CD14-positive monocyte (primary cell): ENCODE data around the gene ZDHHC8. TPM values are rescaled to one million over a fixed set of nuclear protein-coding genes. Genes with fewer than 3 reads are reported as not detected.

ENCODE experiments used
- DNase-seq, 3 donors: peaks; one replicate each; pipeline ENCODE4 v3.0.0-alpha.2; 2011 to 2022
- H2AFZ ChIP-seq: 2 replicates; pipeline ENCODE4 v1.6.0; 2012; ENCODE audit warnings: mild to moderate bottlenecking, low read depth, low read length, inconsistent platforms; ENCODE audit not compliant: insufficient read depth, poor library complexity, severe bottlenecking
- H3K27ac ChIP-seq, 2 donors: 1 replicate in 1 of 2; 2 replicates in 1 of 2; pipeline ENCODE4 v1.5.1; 2012 to 2013; ENCODE audit warnings: low read length in 2 of 2, control low read depth in 1 of 2, inconsistent platforms in 1 of 2, low read depth in 1 of 2, mild to moderate bottlenecking in 1 of 2
- H3K27me3 ChIP-seq, 2 donors: one replicate each; pipeline versions ENCODE4 v1.6.0 to v1.6.1; 2011 to 2013; ENCODE audit warnings: low read length in 2 of 2; ENCODE audit not compliant: control insufficient read depth in 2 of 2, insufficient read depth in 2 of 2
- H3K36me3 ChIP-seq, 2 donors: replicated peaks in 1 of 2; 1 replicate in 1 of 2; 2 replicates in 1 of 2; pipeline versions ENCODE4 v1.5.1 to v1.6.1; 2012 to 2013; ENCODE audit warnings: low read length in 2 of 2, control low read depth in 1 of 2, inconsistent platforms in 1 of 2, mild to moderate bottlenecking in 1 of 2; ENCODE audit not compliant: insufficient read depth in 2 of 2, control insufficient read depth in 1 of 2
- H3K4me1 ChIP-seq, 2 donors: 1 replicate in 1 of 2; 2 replicates in 1 of 2; pipeline versions ENCODE4 v1.5.1 to v1.6.1; 2012 to 2013; ENCODE audit warnings: low read length in 2 of 2, control low read depth in 1 of 2, inconsistent platforms in 1 of 2, mild to moderate bottlenecking in 1 of 2, moderate library complexity in 1 of 2; ENCODE audit not compliant: insufficient read depth in 2 of 2, control insufficient read depth in 1 of 2
- H3K4me2 ChIP-seq: replicated peaks from 2 replicates; pipeline ENCODE3; 2012; ENCODE audit warnings: low read length, moderate library complexity, mild to moderate bottlenecking; ENCODE audit not compliant: poor library complexity, severe bottlenecking; ENCODE audit errors: extremely low read depth
- H3K4me3 ChIP-seq, 3 experiments: fragments of 200-600 bp in 1 of 3; sonication (generic) in 1 of 3; replicated peaks in 1 of 3; 1 replicate in 2 of 3; 2 replicates in 1 of 3; pipeline ENCODE4 v1.5.1; 2011 to 2013; ENCODE audit warnings: low read length in 3 of 3, mild to moderate bottlenecking in 3 of 3, control low read depth in 2 of 3, low read depth in 2 of 3, inconsistent platforms in 1 of 3, moderate library complexity in 1 of 3
- H3K79me2 ChIP-seq: 2 replicates; pipeline ENCODE4 v1.6.0; 2012; ENCODE audit warnings: mild to moderate bottlenecking, control low read depth, inconsistent platforms, low read length, moderate library complexity; ENCODE audit not compliant: insufficient read depth
- H3K9ac ChIP-seq: 2 replicates; pipeline ENCODE4 v1.6.0; 2017; ENCODE audit warnings: low read length, mild to moderate bottlenecking; ENCODE audit not compliant: insufficient read depth, poor library complexity, severe bottlenecking
- H3K9me3 ChIP-seq, 2 donors: replicated peaks in 1 of 2; 1 replicate in 1 of 2; 2 replicates in 1 of 2; pipeline versions ENCODE4 v1.5.1 to v1.6.1; 2012 to 2013; ENCODE audit warnings: low read length in 2 of 2, control low read depth in 1 of 2; ENCODE audit not compliant: control insufficient read depth in 1 of 2, insufficient read depth in 1 of 2
- H4K20me1 ChIP-seq: 2 replicates; pipeline ENCODE4 v1.6.0; 2012; ENCODE audit warnings: mild to moderate bottlenecking, low read length, control low read depth, moderate library complexity; ENCODE audit not compliant: insufficient read depth
- H3K27ac Mint-ChIP-seq, 7 donors: one replicate each; pipeline ENCODE4 v1.8.0; 2020; ENCODE audit warnings: mild to moderate bottlenecking in 7 of 7, mixed read lengths in 7 of 7, moderate library complexity in 6 of 7, inconsistent platforms in 2 of 7
- H3K27me3 Mint-ChIP-seq, 3 donors: one replicate each; pipeline ENCODE4 v1.8.0; 2021 to 2022; ENCODE audit warnings: low read depth in 3 of 3, mild to moderate bottlenecking in 3 of 3, mixed read lengths in 3 of 3, moderate library complexity in 3 of 3, inconsistent platforms in 1 of 3
- H3K36me3 Mint-ChIP-seq, 2 donors: one replicate each; pipeline ENCODE4 v1.8.0; 2020; ENCODE audit warnings: mixed read lengths in 2 of 2, inconsistent platforms in 1 of 2, mild to moderate bottlenecking in 1 of 2
- H3K4me1 Mint-ChIP-seq: one replicate; pipeline ENCODE4 v1.8.0; 2020; ENCODE audit warnings: mild to moderate bottlenecking, mixed read lengths
- H3K4me3 Mint-ChIP-seq, 2 donors: one replicate each; pipeline ENCODE4 v1.8.0; 2020; ENCODE audit warnings: mild to moderate bottlenecking in 2 of 2, mixed read lengths in 2 of 2, moderate library complexity in 1 of 2
- H3K9me3 Mint-ChIP-seq, 7 donors: one replicate each; pipeline ENCODE4 v1.8.0; 2020 to 2022; ENCODE audit warnings: mixed read lengths in 7 of 7, mild to moderate bottlenecking in 6 of 7, moderate library complexity in 6 of 7, inconsistent platforms in 2 of 7
- CTCF ChIP-seq: fragments of 200-600 bp; IDR thresholded peaks from one replicate; pipeline ENCODE4 v1.8.0; 2022; ENCODE audit warnings: antibody characterized with exemption, mild to moderate bottlenecking
- WGBS: methylation state at CpG from one replicate; pipeline ENCODE4 v1.1.5; 2013; ENCODE audit warnings: missing lambda C conversion rate; ENCODE audit not compliant: insufficient coverage; 5-methylcytosine and 5-hydroxymethylcytosine counted together
- intact Hi-C, 2 donors: fragments of 100-400 bp; cut with micrococcal nuclease; formaldehyde crosslinking; loops; one replicate each; pipeline versions ENCODE4 v1.15.0 to v1.15.1; 2023
- polyA plus RNA-seq, 3 donors: library from polyadenylated mRNA; depleted of rRNA in 1 of 3; unstranded in 2 of 3; stranded (reverse) in 1 of 3; fragments of 300-500 nt in 2 of 3; fragments of >200 nt in 1 of 3; fragmentation: Illumina TruSeq in 2 of 3; gene quantifications; 1 replicate in 2 of 3; 2 replicates in 1 of 3; pipeline ENCODE4 v1.2.3, GENCODE V29; 2012 to 2021

Gene ZDHHC8
- polyA plus RNA-seq, 3 donors: 0.73 to 76.3 (median 1.1) TPM

DNA sequence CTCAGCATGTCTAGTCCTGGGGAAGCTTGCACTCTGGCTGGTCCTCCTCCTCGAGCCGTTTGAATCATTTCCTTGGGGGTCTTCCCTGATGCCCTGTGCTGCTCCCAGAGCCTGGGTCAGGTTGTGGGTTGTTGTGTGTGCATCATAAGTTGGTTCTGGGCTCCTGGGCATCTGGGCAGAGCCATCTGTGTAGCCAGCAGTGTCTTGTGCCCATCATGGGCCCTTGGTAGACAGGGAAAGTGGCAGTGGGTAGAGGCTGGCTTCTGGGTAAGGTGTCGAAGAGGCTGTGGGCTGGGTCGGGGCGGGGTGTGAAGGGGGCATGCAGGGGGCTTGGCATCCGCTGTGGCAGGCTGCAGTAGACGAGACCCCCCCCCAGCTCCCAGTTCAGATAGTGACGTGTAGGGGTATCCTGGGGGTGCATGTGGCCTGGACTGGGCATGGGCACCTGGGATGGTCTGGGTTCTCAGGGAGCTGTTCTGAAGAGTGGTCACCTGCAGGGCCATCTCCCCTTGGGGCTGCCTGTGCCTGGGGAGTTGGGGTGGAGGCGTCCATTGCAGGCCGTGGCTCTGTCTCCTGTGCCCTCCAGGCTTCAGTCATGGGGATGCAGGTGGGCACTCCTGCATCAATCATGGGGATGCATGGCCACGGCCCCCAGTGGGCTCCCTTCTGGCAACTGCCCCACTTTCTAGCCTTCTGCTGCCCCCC, 7.4 kb upstream of the ZDHHC8 start:
- H3K9me3 Mint-ChIP-seq: no peaks in the 10 kb centered on the region
- H3K27ac Mint-ChIP-seq: peak overlapping the region in 4 of 7 donors; percentile 14 to 76 (median 42)
- no peak for DNase-seq
- Histone ChIP-seq H3K4me1 (peaks cover 0 to 1% of the 10 kb centered on the region in 2 donors), H2AFZ (no peak overlapping the region), H3K27me3 (no peaks in the 10 kb centered on the region), H3K4me3 (no peak overlapping the region), H3K27ac (peak overlapping the region in 1 of 2 donors; percentile 20), H3K4me2 (no peak overlapping the region), H3K9me3 (no peaks in the 10 kb centered on the region), H3K79me2 (peaks cover 43% of the 10 kb centered on the region), H4K20me1 (peaks cover 12% of the 10 kb centered on the region), H3K9ac (no peak overlapping the region), H3K36me3 (peaks cover 39 to 74% of the 10 kb centered on the region in 2 donors)
- WGBS: 92% methylated on average over 4 of the region's 11 CpGs
- intact Hi-C loops: no loop called here
- peaks cover 5% of the 10 kb centered on the region for H3K4me1 Mint-ChIP-seq
- H3K27me3 Mint-ChIP-seq: no peaks in the 10 kb centered on the region
- H3K36me3 Mint-ChIP-seq: peaks cover 50 to 83% of the 10 kb centered on the region in 2 donors
- no peak overlapping the region for H3K4me3 Mint-ChIP-seq
- TF ChIP-seq CTCF: no peak

DNA sequence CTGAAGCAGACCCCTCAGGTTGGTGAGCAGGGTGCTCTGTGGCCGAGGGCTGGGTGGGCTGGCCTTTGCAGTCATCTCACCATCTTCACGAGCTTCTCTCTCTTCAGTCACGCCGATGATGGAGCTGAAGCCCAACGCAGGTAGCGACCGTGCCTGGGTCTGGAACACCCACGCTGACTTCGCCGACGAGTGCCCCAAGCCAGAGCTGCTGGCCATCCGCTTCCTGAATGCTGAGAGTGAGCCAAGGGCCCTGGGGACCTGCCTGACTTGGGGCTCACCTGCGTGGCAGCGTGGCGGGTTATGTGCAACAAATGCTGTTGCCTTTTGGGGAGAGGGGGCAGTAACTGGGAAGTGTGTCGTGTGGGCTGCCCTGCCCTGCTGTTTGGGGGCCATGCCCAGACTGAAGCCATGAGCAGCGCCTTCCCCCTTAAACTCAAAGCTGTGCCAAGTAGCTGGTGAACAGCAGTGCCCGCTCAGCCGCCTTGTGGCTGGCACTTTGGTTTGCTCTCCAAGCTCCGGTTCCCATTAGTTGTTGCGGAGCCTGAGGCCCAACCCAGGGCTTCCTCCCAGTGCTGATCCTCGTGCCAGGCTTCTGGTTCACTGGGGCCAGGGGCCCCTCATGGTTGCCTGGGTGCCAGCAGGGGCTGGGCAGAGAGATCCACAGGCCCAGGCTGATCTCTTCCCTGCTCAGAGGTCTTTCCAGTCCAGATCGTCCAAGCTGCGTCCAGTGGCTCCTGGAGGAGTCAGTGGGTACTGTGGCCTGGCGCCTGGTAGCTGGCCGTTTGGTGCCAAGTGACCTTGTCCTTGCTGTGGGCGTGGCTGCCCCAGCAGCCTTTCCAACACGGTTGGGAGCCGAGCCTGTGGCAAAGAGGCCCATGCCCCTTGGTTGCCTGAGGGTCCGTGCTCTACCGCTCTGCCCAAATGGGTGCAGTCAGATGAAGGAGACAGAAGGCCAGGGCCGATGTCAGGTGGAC, 6.1 kb upstream of the ZDHHC8 start:
- Mint-ChIP-seq H3K4me3 (no peak overlapping the region), H3K27ac (peak overlapping the region in 1 of 7 donors; percentile 32), H3K9me3 (no peaks in the 10 kb centered on the region), H3K36me3 (peaks cover 40 to 70% of the 10 kb centered on the region in 2 donors), H3K4me1 (peaks cover 3% of the 10 kb centered on the region), H3K27me3 (no peaks in the 10 kb centered on the region)
- peaks cover 12% of the 10 kb centered on the region for H4K20me1 ChIP-seq
- peaks cover under 1 to 2% of the 10 kb centered on the region in 2 donors for H3K4me1 ChIP-seq
- H3K36me3 ChIP-seq: peaks cover 31 to 62% of the 10 kb centered on the region in 2 donors
- 98% methylated on average over 28 of the region's 32 CpGs for WGBS
- H3K4me3 ChIP-seq: no peak overlapping the region
- H3K27me3 ChIP-seq: no peaks in the 10 kb centered on the region
- no peak overlapping the region for H3K27ac ChIP-seq
- no peak for DNase-seq
- intact Hi-C loops: loop anchor here in 1 of 2 donors (5.0 kb wide), 1 partner anchor 153 kb away; no protein-coding TSS in a partner anchor
- TF ChIP-seq CTCF: no peak
- no peak overlapping the region for H2AFZ ChIP-seq
- H3K9me3 ChIP-seq: no peaks in the 10 kb centered on the region
- H3K79me2 ChIP-seq: peaks cover 30% of the 10 kb centered on the region
- no peak overlapping the region for H3K9ac ChIP-seq
- no peak overlapping the region for H3K4me2 ChIP-seq
